ENCODE results near the gene POSTN.

GRCh38 chr13:37594550-37594949, 4.0 kb downstream of the POSTN start:
- TF ChIP-seq CTCF (IDR thresholded peaks at IDR 0.05): no peak
- no peak for TF ChIP-seq POLR2A (IDR thresholded peaks at IDR 0.05)

All from testis (tissue), 2 donors.